SW 1271 (cell line): Measurements from ENCODE around the gene DIDO1.
A peak's percentile ranks its signal among the peaks of the same experiment; 100 is the strongest.

Experiments used
- DNase-seq, 2 experiments: peaks; one replicate each; lab custom pipeline; 2025; lab: John Stamatoyannopoulos, UW

Gene DIDO1

GRCh38 chr20:62928246-62928939 is 2.1 kb upstream of the DIDO1 start:
- no peak for DNase-seq

DNA sequence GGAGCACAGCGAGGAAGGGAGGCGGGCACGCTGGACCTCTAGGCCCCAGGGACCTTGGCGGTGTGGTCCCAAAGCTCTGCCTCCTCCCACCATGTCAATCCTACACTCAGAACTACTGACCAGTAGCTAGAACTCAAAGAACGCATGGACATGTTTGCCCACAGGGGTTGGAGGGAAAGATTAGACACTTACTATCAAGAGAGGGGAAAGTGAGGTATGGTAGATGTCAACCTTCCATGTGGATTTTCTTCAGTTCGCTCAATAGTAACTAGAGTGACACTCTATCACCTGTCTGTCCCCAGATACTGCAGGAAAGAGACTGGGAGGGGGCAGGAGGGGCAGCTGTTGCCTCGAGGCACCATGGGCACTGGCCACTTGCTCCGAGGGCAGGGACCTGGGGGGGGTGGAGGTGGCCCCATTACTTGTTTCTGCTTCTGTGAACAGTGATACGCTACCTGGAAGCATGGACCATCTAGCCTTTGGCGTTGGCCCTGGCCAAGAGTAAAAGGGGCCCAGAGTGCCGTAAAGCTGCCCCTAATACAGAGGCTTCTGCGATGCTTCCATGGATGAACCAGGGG is 912 bp upstream of the DIDO1 start:
- no peak for DNase-seq

- peak in 1 of 2 experiments; percentile 73 for DNase-seq
Observed at GRCh38 chr20:62925420-62926228, 681 bp downstream of the DIDO1 start.

- no peak for DNase-seq
Observed at GRCh38 chr20:62925076-62925419, 1.3 kb downstream of the DIDO1 start.

GRCh38 chr20:62924442-62925075 is 1.7 kb downstream of the DIDO1 start:
- DNase-seq: peak in 1 of 2 experiments; percentile 70

DNA sequence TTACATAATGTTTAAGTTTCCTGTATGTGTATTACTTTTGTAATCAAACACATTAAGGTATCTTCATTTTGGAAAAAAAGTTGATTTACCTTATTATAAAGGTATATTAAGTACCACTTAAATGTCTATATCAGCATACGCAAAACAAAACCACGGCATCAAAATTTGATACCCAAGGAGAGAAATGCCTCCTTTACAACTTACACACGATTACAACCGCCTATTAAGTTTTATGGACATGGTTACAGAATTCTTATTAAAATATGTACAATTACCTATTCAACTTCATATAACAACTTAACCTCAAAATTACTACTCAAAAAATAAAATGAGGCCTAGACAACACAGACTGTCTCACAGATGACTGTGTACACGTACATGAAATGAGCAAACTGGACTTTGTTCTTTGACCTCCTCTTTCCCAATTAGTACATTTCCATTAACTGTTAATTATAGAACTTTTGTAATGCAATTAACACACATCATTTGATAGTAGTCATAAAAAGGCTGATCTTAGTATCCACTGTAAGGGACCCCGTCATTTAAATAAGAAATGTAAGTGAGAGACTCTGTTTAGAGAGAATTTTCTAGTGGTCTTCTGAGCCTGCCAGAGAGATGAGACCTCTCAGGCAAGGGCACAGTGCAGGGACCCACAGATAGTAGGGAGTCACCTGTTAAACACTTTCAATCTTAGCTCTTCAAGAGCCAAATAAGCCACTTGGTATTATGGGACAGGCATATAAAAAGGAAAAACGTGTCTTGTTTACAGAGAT is 2.5 kb downstream of the DIDO1 start:
- DNase-seq: no peak

DNA sequence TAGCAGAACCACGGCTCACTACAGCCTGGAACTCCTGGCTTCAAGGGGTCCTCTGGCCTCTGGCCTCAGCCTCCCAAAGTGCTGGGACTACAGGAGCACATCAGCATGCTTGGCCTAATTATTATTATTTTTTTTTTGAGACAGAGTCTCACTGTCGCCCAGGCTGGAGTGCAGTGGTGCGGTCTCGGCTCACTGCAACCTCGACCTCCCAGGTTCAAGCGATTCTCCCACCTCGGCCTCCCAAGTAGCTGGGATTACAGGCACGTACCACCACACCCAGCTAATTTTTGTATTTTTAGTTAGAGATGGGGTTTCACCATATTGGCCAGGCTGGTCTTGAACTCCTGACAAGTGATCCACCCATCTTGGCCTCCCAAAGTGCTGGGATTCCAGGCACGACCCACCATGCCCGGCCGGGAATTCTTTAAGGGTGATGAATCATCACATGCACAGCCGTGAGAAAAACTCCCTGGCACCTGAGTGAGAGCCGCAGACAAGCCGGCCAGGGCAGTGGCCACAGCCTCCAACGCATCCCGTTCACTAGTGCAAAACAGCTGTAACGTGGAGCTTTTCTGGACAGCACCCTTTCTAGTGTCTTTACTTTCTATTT is 3.1 kb downstream of the DIDO1 start:
- peak; percentile 83 to 84 for DNase-seq

- DNase-seq: no peak
Observed at GRCh38 chr20:62922451-62922921, 3.8 kb downstream of the DIDO1 start.

- DNase-seq: peak; percentile 67 to 84
Observed at GRCh38 chr20:62921119-62921687, 5.1 kb downstream of the DIDO1 start.

GRCh38 chr20:62920039-62920645 is 6.2 kb downstream of the DIDO1 start:
- DNase-seq: no peak

DNA sequence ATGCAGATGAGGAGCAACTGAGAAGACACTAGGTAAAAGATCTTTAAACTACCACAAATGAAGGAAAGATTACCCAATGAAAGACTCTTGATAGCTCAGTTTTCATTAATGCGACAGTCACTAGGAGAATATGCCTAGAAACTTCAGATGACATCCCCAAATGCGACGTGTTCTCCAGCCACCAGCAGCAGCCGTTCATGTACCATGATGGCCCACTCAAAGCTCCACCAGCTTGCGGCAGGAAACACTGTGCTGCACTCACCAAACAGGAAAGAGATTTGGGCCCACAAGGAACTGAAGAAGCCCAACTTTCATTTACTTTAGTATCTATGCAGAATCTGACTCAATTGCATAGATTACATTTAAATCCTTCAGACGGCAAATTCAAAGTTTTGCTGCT is 7.5 kb downstream of the DIDO1 start:
- no peak for DNase-seq

- no peak for DNase-seq
Observed at GRCh38 chr20:62918147-62918546, 8.2 kb downstream of the DIDO1 start.

DNA sequence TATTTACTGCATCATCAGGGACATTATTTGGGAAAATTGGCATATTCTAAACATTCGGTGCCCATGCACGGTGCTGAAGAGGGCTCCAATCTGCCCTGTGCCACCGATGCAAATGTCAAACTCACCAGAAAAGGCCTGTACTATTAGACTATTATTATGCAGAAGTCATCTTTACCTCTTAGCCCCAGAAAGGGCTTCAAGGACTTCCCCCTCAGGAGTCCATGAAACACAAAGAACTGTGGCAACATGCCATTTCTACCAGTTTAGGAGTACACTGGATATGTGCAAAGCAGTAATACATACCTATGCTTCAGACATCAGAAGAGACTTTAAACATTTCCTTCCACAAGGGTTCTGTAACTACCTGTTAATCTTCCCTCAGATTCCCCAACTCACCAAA is 8.6 kb downstream of the DIDO1 start:
- no peak for DNase-seq

- no peak for DNase-seq
Observed at GRCh38 chr20:62916703-62917476, 9.4 kb downstream of the DIDO1 start.

DNA sequence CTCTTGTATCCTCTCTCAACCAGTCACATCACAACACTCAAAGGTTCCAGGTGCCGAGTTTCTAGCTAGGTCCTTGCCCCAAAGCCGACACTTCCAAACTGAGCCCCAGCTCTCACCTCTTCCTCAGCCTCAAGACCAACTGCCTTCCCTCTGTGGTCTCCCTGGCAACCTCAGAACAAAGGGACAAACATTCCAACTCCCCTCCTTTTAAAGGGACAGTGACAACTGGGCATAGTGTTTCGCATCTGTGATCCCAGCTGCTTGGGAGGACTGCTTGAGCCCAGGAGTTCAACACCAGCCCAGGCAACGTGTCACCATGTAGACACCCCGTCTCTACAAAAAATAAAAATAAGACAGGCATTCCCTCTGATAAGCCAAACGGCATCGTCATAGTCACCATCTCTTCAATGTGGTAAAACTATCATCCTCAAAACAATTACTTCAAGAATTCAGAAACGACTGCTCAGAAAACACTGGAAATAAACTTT is 11.3 kb downstream of the DIDO1 start:
- DNase-seq: peak in 1 of 2 experiments; percentile 17

DNA sequence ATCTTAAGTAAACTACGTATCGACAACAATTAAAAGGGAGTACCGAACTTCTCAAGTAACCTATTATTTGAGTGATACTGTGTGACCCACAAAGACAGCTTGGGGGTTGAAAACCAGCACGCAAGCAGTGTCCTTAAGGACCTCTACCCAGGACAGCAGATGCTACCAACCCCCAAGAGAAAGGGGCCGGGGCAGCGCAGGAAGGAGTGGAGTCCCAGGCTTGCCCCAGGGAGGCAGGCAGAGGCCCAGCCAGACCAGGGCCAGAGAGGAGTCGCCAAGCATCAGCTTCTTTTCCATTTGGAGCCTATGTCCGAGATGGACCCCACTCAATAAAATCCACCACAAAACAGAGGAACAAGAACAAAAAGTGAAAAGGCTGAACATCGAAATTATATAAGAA is 11.9 kb downstream of the DIDO1 start:
- no peak for DNase-seq

DNA sequence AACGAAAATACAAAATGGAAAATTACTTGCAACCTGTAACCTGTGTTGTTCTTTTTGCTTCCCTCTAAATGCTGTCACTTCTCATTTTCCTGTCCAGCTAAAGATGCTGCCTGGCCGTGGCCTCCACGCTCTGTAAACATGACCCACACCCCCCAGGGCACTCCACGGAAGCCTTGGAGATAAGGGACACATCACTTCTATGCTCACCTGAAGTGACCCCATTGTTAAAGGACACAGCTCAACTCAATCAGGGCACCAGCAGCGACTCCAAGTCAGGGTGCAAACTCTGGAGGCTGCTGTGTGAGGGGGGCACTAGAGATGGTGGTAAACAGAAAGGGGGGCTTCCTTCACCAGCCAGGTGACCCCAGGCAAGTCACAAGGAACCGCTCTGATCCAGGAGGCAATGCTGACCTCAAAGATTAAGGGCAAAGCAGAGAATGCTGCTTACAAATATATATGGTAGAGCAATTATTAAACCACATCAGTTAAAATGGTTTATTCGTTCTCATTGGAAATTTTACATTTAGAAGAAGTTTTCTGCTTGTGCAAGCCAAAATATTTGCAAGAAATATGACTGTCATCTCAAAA is 13.2 kb downstream of the DIDO1 start:
- DNase-seq: no peak

DNA sequence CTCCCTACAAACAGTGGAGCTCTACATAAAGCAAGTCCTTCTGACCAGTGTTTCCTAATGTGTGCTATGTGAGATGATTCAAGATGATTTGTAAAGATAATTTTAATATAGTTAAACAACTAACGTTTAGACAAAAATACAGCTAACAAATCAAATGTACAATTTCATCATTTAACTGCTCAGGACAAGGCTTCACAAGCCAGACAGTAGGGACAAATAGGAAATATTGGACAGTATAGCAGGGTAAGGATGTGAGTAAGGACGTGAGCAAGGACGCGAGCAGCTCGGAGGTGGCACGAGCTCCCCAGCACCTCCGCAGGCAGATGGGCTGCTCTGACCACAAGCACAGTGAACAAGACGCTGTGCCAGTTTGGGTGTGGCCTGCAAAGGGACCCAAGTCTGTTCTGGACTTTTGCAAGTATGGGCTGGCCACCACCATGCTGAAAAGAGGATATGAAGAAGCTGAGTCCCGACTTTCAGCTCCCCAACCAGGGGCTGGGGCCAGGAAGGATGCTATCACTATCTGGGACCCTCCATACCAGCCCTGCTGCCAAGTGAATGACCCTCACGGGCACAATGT is 14.5 kb downstream of the DIDO1 start:
- DNase-seq: no peak
